Neutrophil (primary cell): ENCODE results near the gene SRXN1.

Source experiments
- H3K27ac ChIP-seq: fragments of 200-600 bp; sonication (generic); 2 replicates; pipeline ENCODE4 v1.5.1; 2016; ENCODE audit warnings: mild to moderate bottlenecking, moderate library complexity
- H3K27me3 ChIP-seq: fragments of 200-600 bp; sonication (generic); 2 replicates; pipeline ENCODE4 v1.6.0; 2016; ENCODE audit warnings: mild to moderate bottlenecking
- H3K36me3 ChIP-seq: fragments of 200-600 bp; sonication (generic); 2 replicates; pipeline ENCODE4 v1.5.1; 2017
- H3K4me1 ChIP-seq, 2 experiments: fragments of 200-600 bp in 1 of 2; sonication (generic) in 1 of 2; 1 replicate in 1 of 2; 2 replicates in 1 of 2; pipeline versions ENCODE4 v1.5.1 to v1.6.1; 2013 to 2016; ENCODE audit warnings: low read depth in 1 of 2, low read length in 1 of 2, mild to moderate bottlenecking in 1 of 2, moderate library complexity in 1 of 2; ENCODE audit not compliant: control insufficient read depth in 1 of 2, insufficient read depth in 1 of 2
- H3K4me3 ChIP-seq, 2 experiments: fragments of 200-600 bp in 1 of 2; sonication (generic) in 1 of 2; 1 replicate in 1 of 2; 2 replicates in 1 of 2; pipeline ENCODE4 v1.5.1; 2013 to 2016; ENCODE audit warnings: low read depth in 1 of 2, low read length in 1 of 2, mild to moderate bottlenecking in 1 of 2, moderate library complexity in 1 of 2
- H3K9me3 ChIP-seq: fragments of 200-600 bp; sonication (generic); 2 replicates; pipeline ENCODE4 v1.5.1; 2016
- CTCF ChIP-seq: fragments of 200-600 bp; sonication (generic); IDR thresholded peaks from 2 replicates; pipeline ENCODE4 v1.5.1; 2016; ENCODE audit warnings: antibody characterized with exemption

SRXN1 gene

GRCh38 chr20:623704-624103 is 29.3 kb downstream of the SRXN1 start:
- H3K9me3 ChIP-seq = no peaks in the 10 kb centered on the region
- no peak overlapping the region for H3K4me3 ChIP-seq
- H3K27ac ChIP-seq = no peak overlapping the region
- no peak for TF ChIP-seq CTCF
- peaks cover 48% of the 10 kb centered on the region for H3K27me3 ChIP-seq
- no peaks in the 10 kb centered on the region for H3K4me1 ChIP-seq
- no peaks in the 10 kb centered on the region for H3K36me3 ChIP-seq

- Histone ChIP-seq H3K9me3 (no peaks in the 10 kb centered on the region), H3K36me3 (no peaks in the 10 kb centered on the region), H3K27ac (no peak overlapping the region), H3K4me3 (no peak overlapping the region), H3K4me1 (no peaks in the 10 kb centered on the region), H3K27me3 (peaks cover 51% of the 10 kb centered on the region)
- TF ChIP-seq CTCF = no peak
Observed at GRCh38 chr20:623021-623420, 30.0 kb downstream of the SRXN1 start.

GRCh38 chr20:622161-622560 is 30.8 kb downstream of the SRXN1 start:
- no peak overlapping the region for H3K4me3 ChIP-seq
- H3K27me3 ChIP-seq = peaks cover 59% of the 10 kb centered on the region

GRCh38 chr20:621125-621756 is 31.8 kb downstream of the SRXN1 start:
- Histone ChIP-seq H3K4me3 (no peak overlapping the region), H3K36me3 (no peaks in the 10 kb centered on the region), H3K27ac (no peak overlapping the region), H3K9me3 (no peaks in the 10 kb centered on the region), H3K27me3 (peaks cover 60% of the 10 kb centered on the region), H3K4me1 (no peaks in the 10 kb centered on the region)
- TF ChIP-seq CTCF = no peak

More at GRCh38 chr20:622161-622560, 30.8 kb downstream of the SRXN1 start:
- H3K36me3 ChIP-seq = no peaks in the 10 kb centered on the region
- no peaks in the 10 kb centered on the region for H3K9me3 ChIP-seq
- H3K27ac ChIP-seq = no peak overlapping the region
- TF ChIP-seq CTCF = no peak
- no peaks in the 10 kb centered on the region for H3K4me1 ChIP-seq

- H3K27me3 ChIP-seq = peaks cover 67% of the 10 kb centered on the region
- H3K27ac ChIP-seq = no peak overlapping the region
- no peaks in the 10 kb centered on the region for H3K36me3 ChIP-seq
- no peaks in the 10 kb centered on the region for H3K4me1 ChIP-seq
- H3K4me3 ChIP-seq = no peak overlapping the region
- H3K9me3 ChIP-seq = no peaks in the 10 kb centered on the region
- no peak for TF ChIP-seq CTCF
Observed at GRCh38 chr20:620246-620645, 32.8 kb downstream of the SRXN1 start.
